ENCODE measurements around the gene C17orf75. TPM values are rescaled to one million over a fixed set of nuclear protein-coding genes. Genes with fewer than 3 reads are reported as not detected.
A peak's percentile ranks its signal among the peaks of the same experiment; 100 is the strongest.

C17orf75 gene
- total and polyA plus RNA-seq, 10 of the 15 experiments (the other 5 are each of a cell fraction or from before 2014, with no cell fraction given): 21.7 to 53.0 (median 27.3) TPM

GRCh38 chr17:32323811-32324491 lies 18.0 kb downstream of the C17orf75 start (continued):
- TF ChIP-seq E4F1 (IDR thresholded peaks at IDR 0.05; ENCODE audit: borderline replicate concordance, partially characterized antibody): no peak
- peak; percentile 60; the same call in 1 of the 2 replicates for TF ChIP-seq NR2F1 (conservative IDR thresholded peaks at IDR 0.05)
- no peak for TF ChIP-seq FOXM1 (IDR thresholded peaks at IDR 0.05; ENCODE audit: low read depth, low read length)
- TF ChIP-seq, protein P1, sequence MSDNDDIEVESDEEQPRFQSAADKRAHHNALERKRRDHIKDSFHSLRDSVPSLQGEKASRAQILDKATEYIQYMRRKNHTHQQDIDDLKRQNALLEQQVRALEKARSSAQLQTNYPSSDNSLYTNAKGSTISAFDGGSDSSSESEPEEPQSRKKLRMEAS (IDR thresholded peaks at IDR 0.05; ENCODE audit: low read depth, low read length): no peak
- TF ChIP-seq RFX5 (IDR thresholded peaks at IDR 0.05; ENCODE audit: low read depth, low read length): no peak
- TF ChIP-seq PAX5 (IDR thresholded peaks at IDR 0.05; ENCODE audit: borderline replicate concordance, low read depth, low read length): no peak
- no peak for TF ChIP-seq ZNF622 (IDR thresholded peaks at IDR 0.05)
- TF ChIP-seq IKZF2 (IDR thresholded peaks at IDR 0.05): peak in 1 of 2 experiments; percentile 15; a peak in 1 of 4 replicates
- TF ChIP-seq NFIC (IDR thresholded peaks at IDR 0.05; ENCODE audit: low read depth, low read length): no peak
- no peak for TF ChIP-seq TCF7 (IDR thresholded peaks at IDR 0.05; ENCODE audit: borderline replicate concordance)
- TF ChIP-seq KDM1A (IDR thresholded peaks at IDR 0.05; ENCODE audit: borderline replicate concordance): no peak
- TF ChIP-seq FOS (IDR thresholded peaks at IDR 0.05; ENCODE audit: borderline replicate concordance, extremely low read depth, insufficient read length): no peak
